ENCODE results near the gene AMIGO3.

GRCh38 chr3:49751501-49751900 lies 32.0 kb upstream of the AMIGO3 start:
- no peak for TF ChIP-seq RAD21 (IDR thresholded peaks at IDR 0.05; ENCODE audit: low read depth)
- TF ChIP-seq EGR1 (IDR thresholded peaks at IDR 0.05; ENCODE audit: low read depth) = no peak
- no peak for TF ChIP-seq POLR2AphosphoS5 (IDR thresholded peaks at IDR 0.05; ENCODE audit: low read depth, low read length)

Data from HCT116 (cell line).